Spleen (tissue), 11 donors: ENCODE results near the gene DYNC1LI2. TPM values are rescaled to one million over a fixed set of nuclear protein-coding genes. Genes with fewer than 3 reads are reported as not detected.

ENCODE experiments used
- DNase-seq: peaks from one replicate; pipeline ENCODE4 v3.0.0-alpha.2; 2020
- H3K27ac ChIP-seq, 8 donors: fragments of 200-600 bp; sonication (generic) in 7 of 8; 1 replicate in 4 of 8; 2 replicates in 4 of 8; pipeline versions ENCODE4 v1.5.0 to v1.8.0; 2016 to 2021; ENCODE audit warnings: inconsistent platforms in 4 of 8, mild to moderate bottlenecking in 4 of 8, moderate library complexity in 1 of 8
- H3K27me3 ChIP-seq, 7 donors: fragments of 200-600 bp; sonication (generic) in 6 of 7; replicated peaks in 1 of 7; 1 replicate in 4 of 7; 2 replicates in 3 of 7; pipeline versions ENCODE4 v1.5.0 to v1.8.0; 2016 to 2021; ENCODE audit warnings: inconsistent platforms in 3 of 7, mild to moderate bottlenecking in 1 of 7
- H3K36me3 ChIP-seq, 6 donors: fragments of 200-600 bp; sonication (generic) in 5 of 6; 1 replicate in 4 of 6; 2 replicates in 2 of 6; pipeline versions ENCODE4 v1.5.0 to v1.8.0; 2016 to 2021; ENCODE audit warnings: inconsistent platforms in 2 of 6
- H3K4me1 ChIP-seq, 6 donors: fragments of 200-600 bp; sonication (generic) in 5 of 6; 1 replicate in 3 of 6; 2 replicates in 3 of 6; pipeline versions ENCODE4 v1.5.0 to v1.8.0; 2016 to 2021; ENCODE audit warnings: inconsistent platforms in 3 of 6
- H3K4me3 ChIP-seq, 8 donors: fragments of 200-600 bp; sonication (generic) in 7 of 8; 1 replicate in 4 of 8; 2 replicates in 4 of 8; pipeline versions ENCODE4 v1.5.0 to v1.8.0; 2016 to 2021; ENCODE audit warnings: inconsistent platforms in 4 of 8, mild to moderate bottlenecking in 4 of 8, moderate library complexity in 2 of 8
- H3K9me3 ChIP-seq, 8 donors: fragments of 200-600 bp; sonication (generic) in 7 of 8; 1 replicate in 4 of 8; 2 replicates in 4 of 8; pipeline versions ENCODE4 v1.5.0 to v1.8.0; 2016 to 2021; ENCODE audit warnings: inconsistent platforms in 4 of 8
- POLR2A ChIP-seq, 3 donors: fragments of 450-650 bp; IDR thresholded peaks; one replicate each; pipeline ENCODE4 v1.5.1; 2017; ENCODE audit warnings: antibody characterized with exemption in 3 of 3, mild to moderate bottlenecking in 1 of 3
- POLR2AphosphoS5 ChIP-seq, 3 donors: sonication (generic); formaldehyde crosslinking; IDR thresholded peaks; one replicate each; pipeline ENCODE4 v1.5.1; 2017; ENCODE audit warnings: antibody characterized with exemption in 3 of 3
- WGBS, 5 donors: extraction: QIAGEN DNeasy Blood & Tissue Kit in 3 of 5; methylation state at CpG; one replicate each; pipeline versions ENCODE4 v1.1.5 to v1.1.7; 2013 to 2018; 5-methylcytosine and 5-hydroxymethylcytosine counted together
- intact Hi-C: fragments of 100-400 bp; cut with DNase I; formaldehyde crosslinking; loops from one replicate; pipeline ENCODE4 v1.15.0; 2023; ENCODE audit warnings: low total_unique reads
- polyA plus RNA-seq, 3 donors: library from polyadenylated mRNA; stranded (reverse); fragments of 200-250 nt; gene quantifications; one replicate each; pipeline ENCODE4 v1.2.1, GENCODE V29; 2013
- total RNA-seq, 7 donors: library from RNA; depleted of rRNA in 3 of 7; stranded (reverse); fragments of >200 nt in 3 of 7; fragmentation: NEBNext Ultra II Directional in 4 of 7; extraction: Animal tissue kit (Norgen Biotek cat#: 25700) in 4 of 7; gene quantifications; one replicate each; pipeline versions ENCODE4 v1.1.0 to v1.2.1, GENCODE V29; 2016 to 2021
- TF ChIP-seq, protein P1 (sequence below), 11 experiments: fragments of 200-600 bp in 7 of 11; fragments of 450-650 bp in 4 of 11; sonication (generic) in 4 of 11; IDR thresholded peaks in 8 of 11; conservative IDR thresholded peaks in 3 of 11; 1 replicate in 7 of 11; 2 replicates in 4 of 11; pipeline versions ENCODE4 v1.4.0 to v1.8.0; 2016 to 2021; ENCODE audit warnings: antibody characterized with exemption in 11 of 11, inconsistent platforms in 4 of 11, mild to moderate bottlenecking in 1 of 11
- donor health status: healthy with polysubstance abuse.
- donor health status: DM: no; HTN: no; CAD: no; lungs with moderate emphysema.
- donor health status: DM: no; HTN: no; CAD: no.
- donor health status: Bipolar disorder and iron deficiency.
- donor health status: healthy.
- donor health status: DM: no; HTN: no; CAD: no.
- donor health status: DM: yes; HTN: yes; CAD: no.

DYNC1LI2 gene
- total and polyA plus RNA-seq, 10 donors, result 15.6 to 132 (median 96.3) TPM

DNA sequence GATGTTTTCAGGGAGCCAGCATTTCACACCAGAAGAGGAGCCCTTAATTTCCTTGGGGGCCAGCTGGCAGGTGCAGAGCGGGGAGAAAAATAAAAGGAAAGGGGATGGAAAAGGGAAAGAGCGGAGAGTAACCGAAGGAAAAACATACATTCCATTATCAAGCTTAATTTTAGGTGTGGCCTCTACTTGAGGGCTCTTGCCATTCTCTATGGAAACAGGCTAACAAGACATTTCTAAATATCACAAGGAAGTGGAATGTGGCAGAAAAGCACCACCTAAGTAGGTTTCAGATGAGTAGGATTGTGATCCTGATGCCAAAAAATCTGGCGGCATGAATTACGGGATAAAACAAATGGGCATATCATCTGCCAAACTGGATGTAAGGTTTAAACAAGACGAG is 970 bp upstream of the DYNC1LI2 start:
- no peaks in the 10 kb centered on the region for H3K9me3 ChIP-seq
- no peak for TF ChIP-seq POLR2A (IDR thresholded peaks at IDR 0.05)
- H3K27me3 ChIP-seq, result peaks cover 0 to 5% (median 0%) of the 10 kb centered on the region in 7 donors
- intact Hi-C loops, result no loop called here
- WGBS, 5 donors, result 75 to 93% (median 91%) methylated on average over 6 of the region's 6 CpGs
- peaks cover 0 to 22% (median 14%) of the 10 kb centered on the region in 6 donors for H3K36me3 ChIP-seq
- peaks cover 24 to 50% (median 35%) of the 10 kb centered on the region in 6 donors for H3K4me1 ChIP-seq
- no peak for DNase-seq
- peak overlapping the region in 2 of 8 donors; percentile 86 to 98 for H3K4me3 ChIP-seq
- no peak overlapping the region for H3K27ac ChIP-seq

DNA sequence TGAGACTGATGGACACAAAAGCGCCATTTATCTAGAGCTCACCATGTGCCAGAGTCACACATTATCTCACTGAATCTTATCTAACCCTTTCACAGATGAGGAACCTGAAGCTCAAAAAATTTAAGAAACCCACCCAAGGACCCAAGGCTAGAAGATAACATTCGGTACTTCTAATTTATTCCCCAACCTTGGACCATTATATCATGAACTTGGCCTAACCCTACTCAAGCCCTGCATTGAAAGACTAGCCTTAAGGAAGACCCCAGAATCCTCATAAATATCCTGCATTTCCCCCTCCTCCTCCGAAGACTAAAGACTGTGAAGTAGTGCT is 548 bp upstream of the DYNC1LI2 start:
- H3K9me3 ChIP-seq, result no peaks in the 10 kb centered on the region
- H3K27me3 ChIP-seq, result peaks cover 0 to 5% (median 0%) of the 10 kb centered on the region in 7 donors
- no peak for DNase-seq
- TF ChIP-seq POLR2A (IDR thresholded peaks at IDR 0.05) (no peak), POLR2AphosphoS5 (IDR thresholded peaks at IDR 0.05) (no peak)
- TF ChIP-seq, protein P1, sequence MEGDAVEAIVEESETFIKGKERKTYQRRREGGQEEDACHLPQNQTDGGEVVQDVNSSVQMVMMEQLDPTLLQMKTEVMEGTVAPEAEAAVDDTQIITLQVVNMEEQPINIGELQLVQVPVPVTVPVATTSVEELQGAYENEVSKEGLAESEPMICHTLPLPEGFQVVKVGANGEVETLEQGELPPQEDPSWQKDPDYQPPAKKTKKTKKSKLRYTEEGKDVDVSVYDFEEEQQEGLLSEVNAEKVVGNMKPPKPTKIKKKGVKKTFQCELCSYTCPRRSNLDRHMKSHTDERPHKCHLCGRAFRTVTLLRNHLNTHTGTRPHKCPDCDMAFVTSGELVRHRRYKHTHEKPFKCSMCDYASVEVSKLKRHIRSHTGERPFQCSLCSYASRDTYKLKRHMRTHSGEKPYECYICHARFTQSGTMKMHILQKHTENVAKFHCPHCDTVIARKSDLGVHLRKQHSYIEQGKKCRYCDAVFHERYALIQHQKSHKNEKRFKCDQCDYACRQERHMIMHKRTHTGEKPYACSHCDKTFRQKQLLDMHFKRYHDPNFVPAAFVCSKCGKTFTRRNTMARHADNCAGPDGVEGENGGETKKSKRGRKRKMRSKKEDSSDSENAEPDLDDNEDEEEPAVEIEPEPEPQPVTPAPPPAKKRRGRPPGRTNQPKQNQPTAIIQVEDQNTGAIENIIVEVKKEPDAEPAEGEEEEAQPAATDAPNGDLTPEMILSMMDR (IDR thresholded peaks at IDR 0.05 in 8 of 11, conservative IDR thresholded peaks at IDR 0.05 in 3 of 11), result peak in 5 of 11 experiments; percentile 1 to 55 (median 11)
- H3K36me3 ChIP-seq, result peaks cover 0 to 26% (median 16%) of the 10 kb centered on the region in 6 donors
- peak overlapping the region in 5 of 8 donors; percentile 22 to 100 (median 95) for H3K4me3 ChIP-seq
- H3K4me1 ChIP-seq, result peaks cover 24 to 55% (median 38%) of the 10 kb centered on the region in 6 donors
- intact Hi-C loops, result no loop called here
- 40 to 49% (median 43%) methylated on average over 3 of the region's 3 CpGs for WGBS, 5 donors
- peak overlapping the region; percentile 80 to 98 (median 90) for H3K27ac ChIP-seq

DNA sequence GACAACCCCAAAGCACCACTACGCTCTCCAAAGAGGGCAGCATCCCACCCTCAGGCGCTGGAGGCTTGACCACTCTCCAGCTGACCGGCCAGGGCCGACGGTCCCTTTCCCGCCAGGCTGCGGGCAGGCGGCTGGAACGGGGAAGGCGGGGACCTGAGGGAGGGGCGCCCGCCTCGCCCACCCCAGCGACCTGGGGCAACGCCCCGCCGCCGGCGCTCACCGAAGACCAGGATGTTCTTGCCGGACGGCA is 431 bp downstream of the DYNC1LI2 start:
- Histone ChIP-seq H3K4me1 (peaks cover 24 to 65% (median 43%) of the 10 kb centered on the region in 6 donors), H3K27ac (peak overlapping the region; percentile 80 to 98 (median 90)), H3K4me3 (peak overlapping the region; percentile 86 to 100 (median 96)), H3K27me3 (peaks cover 0 to 5% (median 0%) of the 10 kb centered on the region in 7 donors), H3K36me3 (peaks cover 0 to 36% (median 23%) of the 10 kb centered on the region in 6 donors), H3K9me3 (no peaks in the 10 kb centered on the region)
- TF ChIP-seq POLR2AphosphoS5 (IDR thresholded peaks at IDR 0.05), result no peak
- TF ChIP-seq POLR2A (IDR thresholded peaks at IDR 0.05), result no peak
- TF ChIP-seq, protein P1 (IDR thresholded peaks at IDR 0.05 in 8 of 11, conservative IDR thresholded peaks at IDR 0.05 in 3 of 11), result no peak
- intact Hi-C loops, result no loop called here
- WGBS, 5 donors, result 0% methylated on average over 5 to 22 of the region's 22 CpGs
- DNase-seq, result no peak

DNA sequence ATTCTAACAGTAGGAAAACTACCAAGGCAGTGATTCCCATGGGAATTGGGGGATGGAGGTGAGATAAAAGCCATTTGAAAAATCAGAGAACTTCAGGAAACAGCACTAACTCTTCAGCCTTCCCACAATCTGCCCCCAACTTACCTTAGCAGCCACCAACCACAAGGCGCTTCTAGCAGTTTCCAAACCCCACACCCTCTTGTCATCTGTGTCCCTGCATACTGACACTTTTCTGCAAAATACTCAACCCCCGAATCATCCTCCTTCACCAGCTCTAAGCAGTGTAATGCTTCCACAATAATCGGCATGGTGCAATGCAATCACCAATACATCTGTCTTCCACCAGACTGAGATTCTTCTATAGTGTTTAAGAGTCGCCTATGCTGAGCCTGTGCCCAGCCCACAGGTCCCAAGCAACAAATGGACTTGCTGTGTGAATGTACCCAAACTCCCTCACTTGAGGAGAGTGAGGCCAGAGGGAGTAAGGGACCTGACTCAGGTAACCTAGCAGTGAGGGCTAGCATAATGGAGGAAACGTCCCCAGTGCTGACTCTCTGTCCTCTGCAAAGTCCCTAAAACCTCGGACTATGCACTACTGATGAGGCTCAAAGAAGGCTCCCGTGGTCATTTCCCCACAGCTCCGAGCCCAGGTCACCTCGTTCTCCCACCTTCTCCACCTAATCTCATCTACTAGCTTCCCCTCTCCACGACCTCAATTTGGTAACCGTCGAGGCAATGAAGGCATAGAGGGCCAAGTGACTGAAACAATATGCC is 943 bp downstream of the DYNC1LI2 start:
- Histone ChIP-seq H3K4me1 (peaks cover 24 to 70% (median 47%) of the 10 kb centered on the region in 6 donors), H3K4me3 (peak overlapping the region; percentile 86 to 100 (median 96)), H3K27ac (peak overlapping the region; percentile 80 to 98 (median 90)), H3K9me3 (no peaks in the 10 kb centered on the region), H3K36me3 (peaks cover 0 to 41% (median 27%) of the 10 kb centered on the region in 6 donors), H3K27me3 (peaks cover 0 to 5% (median 0%) of the 10 kb centered on the region in 7 donors)
- no peak for DNase-seq
- WGBS, 5 donors, result 16 to 22% (median 21%) methylated on average over 12 of the region's 12 CpGs
- intact Hi-C loops, result no loop called here
- TF ChIP-seq, protein P1 (IDR thresholded peaks at IDR 0.05 in 8 of 11, conservative IDR thresholded peaks at IDR 0.05 in 3 of 11), result no peak
- TF ChIP-seq POLR2A (IDR thresholded peaks at IDR 0.05) (no peak), POLR2AphosphoS5 (IDR thresholded peaks at IDR 0.05) (no peak)
